HG03097 (cell line): Measurements from ENCODE around the gene FBXW7.

Experiments used
- ATAC-seq: cut with Tn5 transposase; IDR thresholded peaks from one replicate; pipeline ENCODE4 v1.9.1; 2021; ENCODE audit not compliant: unreplicated experiment, low FRiP score

FBXW7 gene, protein sequence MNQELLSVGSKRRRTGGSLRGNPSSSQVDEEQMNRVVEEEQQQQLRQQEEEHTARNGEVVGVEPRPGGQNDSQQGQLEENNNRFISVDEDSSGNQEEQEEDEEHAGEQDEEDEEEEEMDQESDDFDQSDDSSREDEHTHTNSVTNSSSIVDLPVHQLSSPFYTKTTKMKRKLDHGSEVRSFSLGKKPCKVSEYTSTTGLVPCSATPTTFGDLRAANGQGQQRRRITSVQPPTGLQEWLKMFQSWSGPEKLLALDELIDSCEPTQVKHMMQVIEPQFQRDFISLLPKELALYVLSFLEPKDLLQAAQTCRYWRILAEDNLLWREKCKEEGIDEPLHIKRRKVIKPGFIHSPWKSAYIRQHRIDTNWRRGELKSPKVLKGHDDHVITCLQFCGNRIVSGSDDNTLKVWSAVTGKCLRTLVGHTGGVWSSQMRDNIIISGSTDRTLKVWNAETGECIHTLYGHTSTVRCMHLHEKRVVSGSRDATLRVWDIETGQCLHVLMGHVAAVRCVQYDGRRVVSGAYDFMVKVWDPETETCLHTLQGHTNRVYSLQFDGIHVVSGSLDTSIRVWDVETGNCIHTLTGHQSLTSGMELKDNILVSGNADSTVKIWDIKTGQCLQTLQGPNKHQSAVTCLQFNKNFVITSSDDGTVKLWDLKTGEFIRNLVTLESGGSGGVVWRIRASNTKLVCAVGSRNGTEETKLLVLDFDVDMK

DNA sequence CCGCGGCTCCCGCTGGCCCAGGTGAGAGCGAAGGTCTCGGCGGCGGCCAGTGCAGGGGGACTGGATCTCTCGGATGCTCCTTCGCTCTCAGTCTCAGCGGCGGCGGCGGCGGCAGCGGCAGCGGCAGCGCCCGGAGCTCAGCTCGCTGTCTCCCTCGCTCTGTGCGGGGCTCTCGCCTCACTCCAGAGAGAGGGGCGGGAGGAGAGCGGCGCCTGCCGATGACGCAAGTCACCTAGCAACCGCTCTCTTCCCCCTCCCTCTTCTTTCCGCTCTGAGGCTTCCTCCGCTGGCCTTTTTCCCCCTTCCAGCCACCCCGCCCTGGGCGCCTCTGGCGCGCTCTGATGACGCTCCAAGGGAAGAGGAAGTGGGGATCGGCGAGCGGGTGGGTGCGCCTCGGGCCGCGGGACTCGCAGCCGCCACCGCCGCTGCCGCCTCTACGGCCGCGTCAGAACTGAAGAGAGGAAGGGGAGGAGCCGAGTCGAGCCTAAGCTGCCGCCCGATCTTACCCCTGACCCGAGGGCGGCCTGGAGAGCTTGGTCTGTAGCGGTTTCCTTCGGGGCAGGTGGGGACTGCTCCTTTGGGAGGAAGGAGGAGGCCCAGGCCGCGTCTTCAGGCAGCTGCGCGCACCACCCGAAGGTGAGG is at the start of gene FBXW7:
FBXW7 (minus strand) TSS at position 190 of the 642 bp plus-strand sequence. CDS start 124,289 bp downstream, outside the sequence.
- peak; percentile 84 for ATAC-seq

DNA sequence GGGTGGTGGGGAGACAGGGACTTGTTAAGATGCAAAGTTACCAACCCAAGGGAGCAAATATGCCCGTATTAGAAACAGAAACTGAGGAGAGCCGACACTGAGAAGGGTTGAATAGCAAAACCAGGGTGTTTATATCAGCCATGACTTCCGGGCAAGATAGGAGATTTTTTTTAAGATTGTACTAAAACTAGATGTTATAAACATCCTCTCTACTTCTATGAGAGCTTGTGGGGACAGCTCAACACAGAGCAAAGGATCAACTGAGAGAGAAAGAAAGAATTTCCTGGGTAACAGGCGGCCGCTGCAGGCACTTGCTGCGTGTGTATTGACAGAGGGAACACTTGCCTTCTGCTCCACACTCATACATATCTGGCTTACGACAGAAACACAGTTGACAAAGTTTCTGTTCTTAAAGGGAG is 49.1 kb upstream of the FBXW7 start:
- ATAC-seq, result no peak

DNA sequence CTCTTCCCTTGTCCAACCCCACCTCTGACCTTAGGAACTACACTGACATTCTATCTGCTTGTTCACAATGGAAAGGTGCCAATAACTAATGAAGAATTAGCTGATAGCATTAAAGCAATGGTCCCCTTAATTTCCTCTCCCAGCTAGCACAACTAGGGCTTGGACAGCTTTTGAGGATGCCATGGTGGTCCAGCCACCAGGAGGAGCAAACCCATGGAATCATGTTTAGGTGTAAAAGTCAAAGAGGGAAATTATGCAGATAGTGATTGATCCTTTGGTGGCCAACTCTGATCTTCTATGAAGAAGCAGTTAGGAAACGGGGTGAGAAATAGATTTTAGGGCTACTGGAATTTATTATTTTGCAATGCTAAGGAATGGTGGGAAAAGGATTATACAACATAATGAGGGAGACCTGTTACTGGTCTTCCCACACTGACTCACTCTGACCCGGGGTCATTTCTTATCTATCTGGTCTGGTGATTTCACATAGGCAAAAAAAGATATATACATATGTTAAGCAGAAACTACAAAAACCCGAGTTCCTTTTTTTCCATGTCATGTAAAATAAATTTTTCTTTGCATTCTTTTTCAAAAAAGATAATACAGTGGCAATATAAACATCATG is 45.8 kb upstream of the FBXW7 start:
- no peak for ATAC-seq

DNA sequence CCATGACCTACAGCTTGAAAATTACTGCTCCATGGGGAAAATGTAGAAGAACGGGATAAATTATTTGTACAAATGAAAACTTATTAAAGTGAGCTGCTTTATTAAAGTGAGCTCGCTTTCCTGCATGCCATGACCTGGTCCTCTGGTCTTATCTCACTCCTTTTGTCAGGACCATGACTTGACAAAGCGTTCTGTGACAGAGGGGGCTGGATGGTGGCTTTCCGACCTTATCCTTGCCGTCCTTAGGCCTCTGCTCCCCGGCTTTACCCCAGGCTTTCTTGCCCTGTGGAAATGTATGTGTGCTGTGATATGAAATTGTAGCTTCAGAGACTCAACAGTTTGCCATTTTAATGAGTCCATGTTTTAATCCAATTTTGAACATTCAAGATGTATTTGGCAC is 44.0 kb upstream of the FBXW7 start:
- no peak for ATAC-seq

DNA sequence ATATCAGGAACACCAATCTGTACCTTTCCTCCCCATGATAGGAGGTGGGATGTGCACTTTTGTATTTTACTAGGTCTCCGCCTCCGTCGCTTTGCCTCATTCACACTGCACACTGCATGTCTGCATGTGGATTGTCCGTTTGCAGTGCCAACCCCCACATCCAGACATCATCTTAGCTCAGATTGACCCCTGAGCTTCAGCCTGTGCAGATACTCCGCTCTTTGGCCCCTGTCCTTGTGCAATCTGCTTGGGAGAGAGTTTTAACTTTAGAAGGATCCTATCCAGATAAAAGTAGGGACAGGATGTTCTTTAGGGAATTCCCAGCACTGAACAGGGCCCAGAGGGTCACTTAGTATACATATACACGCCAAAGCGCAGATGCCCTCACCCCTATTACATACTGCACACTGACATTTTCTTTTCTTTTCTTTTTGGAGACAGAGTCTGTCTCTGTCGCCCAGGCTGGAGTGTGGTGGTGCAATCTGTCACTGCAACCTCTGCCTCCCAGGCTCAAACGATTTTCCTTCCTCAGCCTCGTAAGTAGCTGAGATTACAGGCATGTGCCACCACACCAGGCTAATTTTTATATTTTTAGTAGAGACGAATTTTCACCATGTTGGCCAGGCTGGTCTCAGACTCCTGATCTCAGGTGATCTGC is 43.3 kb upstream of the FBXW7 start:
- ATAC-seq, result no peak

DNA sequence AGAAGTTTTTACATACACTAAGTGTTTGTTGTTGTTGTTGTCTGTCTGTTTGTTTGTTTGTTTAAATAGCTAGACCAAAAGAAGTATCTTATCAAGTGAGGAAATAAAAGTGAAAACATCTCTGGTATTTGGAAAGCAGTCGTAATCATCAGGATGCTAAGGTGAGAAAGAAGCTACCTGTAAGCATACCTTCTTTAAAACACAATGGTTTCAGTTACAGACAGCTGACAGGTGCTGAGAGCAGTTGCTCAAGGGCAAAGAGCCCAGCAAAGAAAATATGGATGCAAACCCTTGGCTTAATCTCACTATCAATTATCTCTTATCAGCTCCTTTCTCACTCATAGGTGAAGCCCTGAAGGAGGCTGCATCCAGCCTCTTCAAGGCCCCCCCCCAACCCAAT is 42.8 kb upstream of the FBXW7 start:
- ATAC-seq, result no peak

DNA sequence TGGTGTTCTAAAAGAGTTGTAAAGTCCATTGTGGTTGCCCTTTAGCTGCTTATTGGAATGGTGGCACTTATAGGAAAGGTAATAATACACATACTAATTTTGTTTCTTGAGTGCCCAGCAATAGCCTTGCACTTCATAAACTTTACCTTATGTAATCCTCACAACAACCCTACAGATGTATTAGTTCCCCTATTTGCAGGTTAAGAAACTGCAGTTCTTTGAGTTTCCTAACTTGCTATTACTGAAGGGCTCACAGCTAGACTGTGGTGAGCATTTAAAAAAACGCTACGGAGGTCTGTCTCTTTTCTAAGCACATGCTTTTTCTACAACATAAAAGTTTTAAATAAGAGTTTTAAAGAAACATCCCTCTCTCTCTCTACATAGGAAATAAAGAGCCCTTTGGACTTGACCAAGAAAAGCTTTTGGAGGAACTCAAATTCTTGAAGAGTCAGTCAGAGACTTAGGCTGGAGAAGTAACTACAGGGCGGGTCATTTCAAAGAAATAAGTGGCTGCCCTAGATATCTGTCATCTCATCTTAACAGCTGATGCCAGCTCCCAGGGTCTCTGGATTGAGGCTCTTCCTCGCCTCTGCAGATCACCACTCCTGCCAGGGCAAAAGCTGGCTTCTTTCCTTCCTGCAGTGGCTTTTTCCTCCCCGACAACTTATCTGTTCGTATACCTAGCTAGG is 42.0 kb upstream of the FBXW7 start:
- ATAC-seq, result no peak

DNA sequence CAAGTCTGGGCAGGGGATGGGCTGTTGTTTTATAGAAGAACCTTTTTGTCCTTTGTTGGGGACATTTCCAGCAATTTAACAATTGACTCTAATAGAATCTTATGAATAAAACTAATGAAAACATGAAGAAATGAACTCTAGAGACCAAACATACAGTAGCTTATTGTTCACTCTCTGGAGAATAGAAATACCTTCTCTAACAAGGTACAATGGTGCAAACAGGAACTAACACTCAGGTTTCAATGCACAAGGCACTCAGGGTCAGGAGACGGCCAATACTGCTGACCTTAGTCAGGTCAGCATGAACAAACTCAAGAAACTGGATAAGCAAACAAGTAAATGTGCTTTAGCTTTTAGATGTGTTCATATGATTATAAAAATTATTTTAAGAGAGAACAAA is 39.6 kb upstream of the FBXW7 start:
- ATAC-seq, result no peak

DNA sequence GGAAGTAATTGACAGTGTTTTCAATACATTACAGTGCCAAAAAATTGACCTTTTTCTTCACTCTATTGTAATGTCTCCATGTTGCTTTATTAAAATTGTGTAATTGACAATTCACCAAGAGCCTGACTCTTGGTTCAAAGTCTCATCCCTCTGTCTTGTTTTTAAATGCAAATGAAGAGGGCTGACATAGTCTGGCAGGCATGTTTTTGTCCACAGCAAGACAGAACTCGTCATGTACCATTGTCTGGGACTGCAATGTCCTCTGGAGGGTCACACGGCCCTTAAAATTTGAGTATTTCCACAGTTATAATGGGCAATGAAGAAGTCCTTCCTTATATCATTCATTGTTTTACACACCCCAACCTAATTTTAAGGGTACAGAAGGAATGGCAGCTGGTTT is 38.0 kb upstream of the FBXW7 start:
- ATAC-seq, result no peak

DNA sequence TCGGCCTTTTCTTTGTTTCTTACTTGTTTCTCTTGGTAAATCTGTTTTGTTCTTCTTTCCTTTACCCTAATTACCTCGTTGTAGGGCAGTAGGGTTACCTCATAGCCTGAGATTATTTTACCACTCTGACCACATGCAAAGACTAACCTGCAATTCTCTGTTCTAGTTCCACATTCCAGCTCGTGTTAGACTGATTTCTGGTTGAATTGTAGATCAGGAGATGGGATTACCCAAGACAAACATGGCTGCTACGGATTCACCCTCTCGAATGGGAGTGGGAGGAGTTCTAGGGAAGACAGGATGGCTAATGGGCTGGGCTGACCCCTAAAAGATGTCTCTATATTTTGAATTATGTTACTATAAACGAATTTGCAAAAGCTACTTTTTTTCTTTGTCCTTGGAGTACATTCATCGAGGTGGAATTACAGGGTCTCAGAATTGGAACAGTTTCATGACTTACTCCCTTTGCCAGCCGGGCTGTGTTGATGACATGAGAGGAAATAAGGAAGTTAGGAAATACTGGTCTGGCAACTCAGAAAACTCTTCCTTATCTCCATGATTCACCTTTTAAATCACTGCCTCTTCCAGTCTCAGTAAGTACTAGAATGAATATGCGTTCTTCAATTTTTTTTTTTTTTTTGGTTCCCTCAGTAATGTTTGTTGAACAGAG is 36.7 kb upstream of the FBXW7 start:
- no peak for ATAC-seq

DNA sequence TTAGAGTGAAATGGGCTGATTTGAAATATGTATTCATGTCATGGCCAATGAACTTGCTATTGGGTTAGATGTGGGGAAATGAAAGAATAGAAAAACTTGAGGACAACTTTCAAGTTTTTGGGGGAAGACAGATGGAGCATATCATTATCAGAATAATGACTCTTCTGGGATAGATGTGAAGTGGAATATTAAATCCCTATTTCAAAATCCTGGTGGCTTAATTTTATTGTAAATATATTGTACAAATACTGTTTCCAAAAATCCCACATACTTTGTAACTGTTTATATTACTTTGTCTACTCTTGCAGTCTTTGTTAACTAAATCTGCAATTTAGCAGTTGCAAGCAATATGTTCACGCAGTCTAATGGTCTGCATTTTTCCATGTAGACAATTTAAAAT is 35.9 kb upstream of the FBXW7 start:
- ATAC-seq, result no peak

DNA sequence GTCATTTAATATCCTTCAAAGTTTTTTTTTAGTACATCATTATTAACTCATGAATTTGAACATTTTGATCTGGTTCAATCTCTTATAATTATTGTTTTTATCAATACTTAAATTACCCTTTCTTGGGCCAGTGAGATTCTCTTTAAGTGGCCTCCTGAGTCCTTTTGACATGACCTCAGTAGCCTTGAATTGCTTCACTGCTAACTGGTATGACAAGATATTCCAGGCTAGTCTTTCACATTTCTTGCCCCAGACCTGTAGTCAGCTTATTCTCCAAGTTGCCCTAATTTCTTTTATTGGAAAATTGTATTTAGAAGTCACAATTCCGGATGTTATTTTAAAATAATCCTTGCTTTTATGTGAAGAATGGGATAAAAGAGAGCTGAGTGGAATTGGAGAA is 35.4 kb upstream of the FBXW7 start:
- ATAC-seq, result no peak

DNA sequence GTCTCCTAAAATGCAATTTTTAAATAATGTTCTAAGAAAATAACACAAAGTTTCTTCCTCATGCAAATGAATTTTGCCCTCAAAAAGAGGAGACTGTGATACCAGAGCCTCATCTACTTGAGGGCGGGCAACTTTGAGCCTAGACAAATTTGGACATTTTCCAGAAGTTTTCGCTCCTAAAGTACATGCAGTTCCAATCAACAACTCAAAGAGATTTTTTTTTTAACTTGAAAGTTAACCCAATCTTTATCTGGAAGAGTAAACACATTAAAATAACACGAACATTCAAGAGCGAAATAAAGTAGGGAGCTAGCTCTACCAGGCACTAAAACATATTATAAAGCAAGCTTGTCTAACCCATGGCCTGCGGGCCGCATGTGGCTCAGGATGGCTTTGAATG is 29.4 kb upstream of the FBXW7 start:
- ATAC-seq, result no peak

DNA sequence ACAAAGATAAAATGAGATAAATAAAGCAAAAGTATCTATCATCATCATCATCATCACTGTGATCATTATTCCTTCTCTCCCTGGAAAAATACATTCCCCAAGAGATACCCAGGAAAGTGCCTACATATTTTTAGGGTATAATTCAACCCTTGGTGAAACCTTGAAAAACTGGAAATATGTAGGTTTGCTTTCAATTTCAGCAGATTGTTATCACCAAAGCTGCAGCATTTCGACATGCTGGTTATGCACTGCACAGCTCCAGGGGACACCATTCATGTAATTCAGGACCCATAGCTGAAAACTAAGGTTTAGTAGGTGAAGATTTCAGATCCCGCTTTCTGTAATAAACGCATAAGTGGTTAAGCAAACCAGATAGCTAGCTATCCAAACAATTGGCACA is 28.4 kb upstream of the FBXW7 start:
- ATAC-seq, result no peak

DNA sequence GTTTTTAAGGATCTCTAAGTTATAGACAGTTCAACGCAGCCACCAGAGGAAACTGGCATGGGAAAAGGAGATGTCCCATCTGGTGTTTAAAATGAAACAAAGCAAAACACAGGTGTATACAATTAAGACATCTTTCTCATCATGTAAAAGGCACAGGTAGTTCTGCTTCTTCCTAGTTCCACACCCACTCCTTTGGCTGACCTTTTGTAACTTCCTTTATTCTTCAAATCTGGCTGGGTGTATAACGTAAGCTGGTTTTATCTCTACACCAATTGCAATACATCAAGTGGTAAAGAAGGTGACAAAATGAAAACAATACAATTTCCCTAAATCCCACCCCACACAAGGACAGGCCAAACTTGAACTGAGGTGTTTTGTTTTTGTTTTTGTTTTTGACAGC is 27.3 kb upstream of the FBXW7 start:
- ATAC-seq, result no peak

DNA sequence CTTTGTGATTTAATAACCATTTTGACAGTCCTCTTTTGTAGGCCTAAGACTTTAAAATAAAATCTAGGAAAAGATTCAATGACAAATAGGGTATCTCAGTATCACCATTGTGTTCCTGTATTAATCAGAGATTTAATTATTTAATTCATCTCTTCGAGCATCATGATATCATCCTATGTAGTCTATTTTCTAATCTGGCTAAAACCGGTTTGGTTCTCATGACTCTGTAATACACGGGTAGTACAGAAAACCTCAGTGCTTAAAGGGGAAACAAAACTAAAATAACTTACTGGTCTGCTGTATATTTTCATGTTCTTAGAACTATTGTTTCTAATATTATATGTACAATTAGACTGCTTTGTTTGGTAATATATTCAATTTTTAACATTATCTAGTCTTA is 23.7 kb upstream of the FBXW7 start:
- no peak for ATAC-seq

DNA sequence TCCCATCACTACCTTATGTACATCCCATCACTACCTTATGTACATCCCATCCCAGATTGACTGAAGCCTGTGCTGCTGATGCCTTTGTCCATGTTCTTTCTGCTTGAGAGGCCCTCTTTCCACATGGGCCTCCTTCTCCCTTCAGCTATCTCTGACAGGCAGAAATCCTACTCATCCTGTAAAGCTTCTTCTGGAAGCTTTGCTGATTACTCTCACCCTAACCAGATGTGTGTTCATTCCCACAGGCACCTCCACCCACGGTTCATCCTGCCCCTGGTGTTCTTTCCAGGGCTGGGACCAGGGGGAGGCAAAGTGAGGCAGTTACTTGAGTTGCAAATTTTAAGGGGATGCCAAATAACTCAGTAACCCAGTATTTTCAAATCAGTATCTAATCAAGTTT is 22.5 kb upstream of the FBXW7 start:
- no peak for ATAC-seq

DNA sequence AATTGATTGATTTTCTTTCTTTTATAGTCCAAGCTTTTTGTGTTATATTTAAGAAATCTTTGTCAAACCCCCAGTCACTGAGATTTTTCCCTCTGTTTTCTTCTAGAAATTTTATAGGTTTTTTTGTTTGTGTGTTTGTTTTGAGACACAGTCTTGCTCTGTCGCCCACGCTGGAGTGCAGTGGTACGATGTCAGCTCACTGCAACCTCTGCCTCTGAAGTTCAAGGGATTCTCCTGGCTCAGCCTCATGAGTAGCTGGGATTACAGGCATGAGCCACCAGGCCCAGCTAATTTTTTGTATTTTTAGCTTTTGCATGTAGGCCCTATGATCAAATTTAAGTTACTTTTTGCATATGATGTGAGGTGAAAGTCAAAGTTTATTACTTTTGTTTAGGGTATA is 20.9 kb upstream of the FBXW7 start:
- no peak for ATAC-seq

DNA sequence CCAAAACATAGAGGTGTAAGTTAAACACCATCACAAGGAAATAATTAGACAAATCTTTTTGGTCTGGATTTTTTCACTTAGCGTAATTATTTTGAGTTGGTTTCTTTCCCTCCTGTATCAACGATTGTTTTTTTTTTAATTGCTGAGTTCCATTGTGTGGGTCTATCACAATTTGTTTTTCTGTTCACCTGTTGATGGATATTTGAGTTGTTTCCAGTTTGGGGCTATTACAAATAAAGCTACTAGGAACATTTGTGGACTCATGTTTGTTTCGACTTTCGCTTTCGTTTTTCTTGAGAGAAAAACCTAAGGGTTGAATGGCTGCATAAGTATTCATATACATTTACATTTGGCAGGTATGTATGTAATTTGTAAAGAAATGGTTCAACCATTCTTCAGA is 20.4 kb upstream of the FBXW7 start:
- ATAC-seq, result no peak

DNA sequence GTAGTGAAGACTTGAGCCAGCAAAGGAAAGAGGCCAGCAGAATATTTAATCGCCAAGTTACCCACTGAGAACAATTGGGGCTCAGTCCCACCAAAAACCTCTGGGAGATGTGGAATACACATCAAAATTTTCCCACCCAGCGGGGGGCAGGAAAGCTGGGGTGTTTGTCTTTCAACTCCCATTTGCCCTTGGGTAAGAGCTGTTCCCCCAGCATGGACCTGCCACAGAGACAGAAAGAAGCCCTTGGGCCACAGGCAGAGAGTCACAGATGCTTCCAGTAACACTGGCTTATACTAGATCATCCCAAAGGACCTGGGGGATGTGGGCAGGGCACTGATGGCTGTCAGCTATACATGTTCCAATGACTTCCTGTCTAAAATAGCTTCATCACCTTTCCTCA is 18.9 kb upstream of the FBXW7 start:
- ATAC-seq, result no peak
